Measurements from ENCODE around the gene GTF2A1L.
"Not testable (repeated sequence)": the region's sequence is repeated elsewhere in the genome, so short reads cannot be mapped to it uniquely, and the experiment has no call there.

The GTF2A1L gene

GRCh38 chr2:48613211-48613610 lies 4.4 kb upstream of the GTF2A1L start:
- FAIRE-seq = no peak

GRCh38 chr2:48614581-48614980 lies 3.1 kb upstream of the GTF2A1L start:
- FAIRE-seq = not testable (repeated sequence)

GRCh38 chr2:48619526-48619925 lies 1.9 kb downstream of the GTF2A1L start:
- no peak for FAIRE-seq

- FAIRE-seq = no peak
These were observed 2.9 kb downstream of the GTF2A1L start for GRCh38 chr2:48620604-48621003.

- peak; percentile 92 for FAIRE-seq
These were observed 5.0 kb downstream of the GTF2A1L start for GRCh38 chr2:48622691-48623090.

- FAIRE-seq = no peak
These were observed 7.0 kb downstream of the GTF2A1L start for GRCh38 chr2:48624696-48625095.

- FAIRE-seq = no peak
These were observed 8.4 kb downstream of the GTF2A1L start for GRCh38 chr2:48626047-48626446.

GRCh38 chr2:48633143-48633542 lies 15.5 kb downstream of the GTF2A1L start:
- no peak for FAIRE-seq

- no peak for FAIRE-seq
These were observed 18.1 kb downstream of the GTF2A1L start for GRCh38 chr2:48635786-48636185.

GRCh38 chr2:48638261-48638660 lies 20.6 kb downstream of the GTF2A1L start:
- FAIRE-seq = no peak

GRCh38 chr2:48651158-48651790 lies 33.6 kb downstream of the GTF2A1L start:
- no peak for FAIRE-seq

- FAIRE-seq = no peak
These were observed 51.3 kb downstream of the GTF2A1L start for GRCh38 chr2:48668992-48669391.

GRCh38 chr2:48673581-48673980 lies 55.9 kb downstream of the GTF2A1L start:
- FAIRE-seq = no peak

- FAIRE-seq = no peak
These were observed 57.3 kb downstream of the GTF2A1L start for GRCh38 chr2:48674933-48675332.

- FAIRE-seq = no peak
These were observed 59.8 kb downstream of the GTF2A1L start for GRCh38 chr2:48677450-48677849.

- FAIRE-seq = no peak
These were observed 67.5 kb downstream of the GTF2A1L start for GRCh38 chr2:48685126-48685525.

GRCh38 chr2:48691935-48692691 lies 74.5 kb downstream of the GTF2A1L start:
- FAIRE-seq = no peak

- FAIRE-seq = no peak
These were observed 75.4 kb downstream of the GTF2A1L start for GRCh38 chr2:48693066-48693465.

- no peak for FAIRE-seq
These were observed 76.0 kb downstream of the GTF2A1L start for GRCh38 chr2:48693645-48694044.

GRCh38 chr2:48694149-48694548 lies 76.5 kb downstream of the GTF2A1L start:
- FAIRE-seq = no peak

GRCh38 chr2:48695991-48696390 lies 78.3 kb downstream of the GTF2A1L start:
- no peak for FAIRE-seq

GRCh38 chr2:48696881-48697280 lies 79.2 kb downstream of the GTF2A1L start:
- FAIRE-seq = no peak

GRCh38 chr2:48699348-48699930 lies 81.8 kb downstream of the GTF2A1L start:
- no peak for FAIRE-seq

- FAIRE-seq = not testable (repeated sequence)
These were observed 86.0 kb downstream of the GTF2A1L start for GRCh38 chr2:48703621-48704020.

All from TTC549 (cell line).